ENCODE results near the gene PRR11.
"Not testable (repeated sequence)": the region's sequence is repeated elsewhere in the genome, so short reads cannot be mapped to it uniquely, and the experiment has no call there.

PRR11 gene

GRCh38 chr17:59220328-59221158, 65.0 kb downstream of the PRR11 start, which contains the start of gene GDPD1:
Gene GDPD1 (plus strand): TSS chr17:59220511. CDS start chr17:59220610, 99 bp downstream.
- H3K4me3 Mint-ChIP-seq: peak within 1 kb of the TSS; percentile 89
- peak; percentile 99 for DNase-seq
- peak within 1 kb of the TSS; percentile 80 for H3K27ac Mint-ChIP-seq
- no peaks in the 10 kb centered on the region for H3K9me3 Mint-ChIP-seq
- H3K27me3 Mint-ChIP-seq: no peaks in the 10 kb centered on the region
- peak; percentile 97 for ATAC-seq
- peaks cover 13% of the 10 kb centered on the region for H3K4me1 Mint-ChIP-seq
- no peaks in the 10 kb centered on the region for H3K36me3 Mint-ChIP-seq (ENCODE audit: low read depth)

- H3K27me3 Mint-ChIP-seq: no peaks in the 10 kb centered on the region
- H3K9me3 Mint-ChIP-seq: no peaks in the 10 kb centered on the region
- DNase-seq: no peak
- H3K36me3 Mint-ChIP-seq (ENCODE audit: low read depth): no peaks in the 10 kb centered on the region
- H3K4me3 Mint-ChIP-seq: peak overlapping the region; percentile 89
- peaks cover 13% of the 10 kb centered on the region for H3K4me1 Mint-ChIP-seq
- ATAC-seq: no peak
- H3K27ac Mint-ChIP-seq: peak overlapping the region; percentile 80
Observed at GRCh38 chr17:59221159-59221847, 65.8 kb downstream of the PRR11 start.

- peaks cover 13% of the 10 kb centered on the region for H3K4me1 Mint-ChIP-seq
- H3K27me3 Mint-ChIP-seq: no peaks in the 10 kb centered on the region
- H3K36me3 Mint-ChIP-seq (ENCODE audit: low read depth): no peaks in the 10 kb centered on the region
- H3K9me3 Mint-ChIP-seq: no peaks in the 10 kb centered on the region
- no peak for ATAC-seq
- no peak overlapping the region for H3K27ac Mint-ChIP-seq
- no peak overlapping the region for H3K4me3 Mint-ChIP-seq
- DNase-seq: no peak
Observed at GRCh38 chr17:59223813-59224212, 68.3 kb downstream of the PRR11 start.

- not testable (repeated sequence) for ATAC-seq; H3K36me3 Mint-ChIP-seq (ENCODE audit: low read depth); DNase-seq; H3K27ac Mint-ChIP-seq; H3K27me3 Mint-ChIP-seq; H3K4me3 Mint-ChIP-seq; H3K9me3 Mint-ChIP-seq; H3K4me1 Mint-ChIP-seq
Observed at GRCh38 chr17:59228588-59228987, 73.0 kb downstream of the PRR11 start.

- H3K4me1 Mint-ChIP-seq: no peaks in the 10 kb centered on the region
- DNase-seq: no peak
- H3K27ac Mint-ChIP-seq: no peak overlapping the region
- H3K27me3 Mint-ChIP-seq: no peaks in the 10 kb centered on the region
- H3K36me3 Mint-ChIP-seq (ENCODE audit: low read depth): no peaks in the 10 kb centered on the region
- ATAC-seq: no peak
- no peaks in the 10 kb centered on the region for H3K9me3 Mint-ChIP-seq
- H3K4me3 Mint-ChIP-seq: no peak overlapping the region
Observed at GRCh38 chr17:59230764-59231163, 75.2 kb downstream of the PRR11 start.

- no peaks in the 10 kb centered on the region for H3K36me3 Mint-ChIP-seq (ENCODE audit: low read depth)
- H3K27me3 Mint-ChIP-seq: no peaks in the 10 kb centered on the region
- H3K4me3 Mint-ChIP-seq: no peak overlapping the region
- no peaks in the 10 kb centered on the region for H3K4me1 Mint-ChIP-seq
- no peak overlapping the region for H3K27ac Mint-ChIP-seq
- ATAC-seq (no peak), DNase-seq (no peak)
- no peaks in the 10 kb centered on the region for H3K9me3 Mint-ChIP-seq
Observed at GRCh38 chr17:59234631-59235030, 79.1 kb downstream of the PRR11 start.

- H3K9me3 Mint-ChIP-seq: no peaks in the 10 kb centered on the region
- H3K27ac Mint-ChIP-seq: no peak overlapping the region
- ATAC-seq: no peak
- no peaks in the 10 kb centered on the region for H3K4me1 Mint-ChIP-seq
- no peak for DNase-seq
- H3K27me3 Mint-ChIP-seq: no peaks in the 10 kb centered on the region
- no peaks in the 10 kb centered on the region for H3K36me3 Mint-ChIP-seq (ENCODE audit: low read depth)
- H3K4me3 Mint-ChIP-seq: no peak overlapping the region
Observed at GRCh38 chr17:59238906-59239305, 83.4 kb downstream of the PRR11 start.

GRCh38 chr17:59244081-59244480, 88.5 kb downstream of the PRR11 start:
- H3K4me1 Mint-ChIP-seq: no peaks in the 10 kb centered on the region
- no peak for ATAC-seq
- no peak overlapping the region for H3K4me3 Mint-ChIP-seq
- no peak for DNase-seq
- no peaks in the 10 kb centered on the region for H3K9me3 Mint-ChIP-seq
- no peak overlapping the region for H3K27ac Mint-ChIP-seq
- H3K36me3 Mint-ChIP-seq (ENCODE audit: low read depth): no peaks in the 10 kb centered on the region
- H3K27me3 Mint-ChIP-seq: no peaks in the 10 kb centered on the region

Data from activated naive CD8-positive, alpha-beta T cell treated with anti-CD3 and anti-CD28 coated beads, Interleukin-2, amount 50 U/mL, for 24 hours (primary cell).